Islet precursor cell (in vitro differentiated cells): ENCODE measurements around the gene LCN9.

Experiments used
- DNase-seq: peaks from one replicate; pipeline ENCODE4 v3.0.0-alpha.2; 2018

The LCN9 gene

DNA sequence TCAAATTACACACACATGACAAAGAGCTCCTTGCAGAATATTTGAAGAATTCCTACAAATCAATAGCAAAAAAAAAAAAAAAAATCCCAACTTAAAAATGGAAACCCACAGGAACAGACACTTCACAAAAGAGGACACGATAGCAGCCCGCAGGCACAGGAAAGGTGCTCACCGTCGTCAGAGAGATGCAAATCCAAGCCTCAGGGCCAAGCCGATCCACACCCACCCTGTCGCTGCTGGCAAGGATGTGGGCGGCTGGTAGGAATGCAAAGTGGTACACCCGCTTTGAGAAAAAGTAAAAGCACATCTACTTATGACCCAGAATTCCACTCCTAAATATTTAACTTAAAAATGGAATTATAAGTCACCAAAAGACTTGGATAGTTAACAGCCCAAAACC lies 10.8 kb downstream of the LCN9 start:
- DNase-seq, result no peak

GRCh38 chr9:135674977-135675376 lies 11.9 kb downstream of the LCN9 start:
- DNase-seq, result no peak

- DNase-seq, result no peak
Measured at GRCh38 chr9:135676891-135677290, 13.8 kb downstream of the LCN9 start.

DNA sequence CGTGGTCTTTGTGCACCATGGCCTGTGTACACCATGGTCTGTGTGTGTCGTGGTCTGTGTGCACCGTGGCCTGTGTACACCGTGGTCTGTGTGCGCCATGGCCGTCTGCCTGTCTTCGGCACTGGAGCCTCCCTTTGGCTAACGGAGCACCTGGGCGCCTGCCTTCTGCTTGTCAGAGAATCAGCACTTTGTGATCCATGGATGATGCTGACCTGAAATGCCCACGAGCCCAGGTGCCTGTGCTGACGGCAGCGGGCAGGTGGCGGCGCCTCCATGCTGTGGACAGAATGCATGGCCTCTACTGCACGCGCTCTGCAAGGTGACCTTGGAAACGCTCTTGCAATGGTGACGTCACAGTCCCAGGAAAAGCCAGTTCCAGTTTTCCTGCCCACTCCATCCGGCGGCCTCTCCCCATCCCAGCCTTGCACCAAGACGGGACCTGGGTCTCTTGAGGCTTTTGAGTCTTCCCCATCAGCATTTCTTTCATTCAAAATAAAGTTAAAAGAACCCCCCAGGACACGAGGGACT lies 14.6 kb downstream of the LCN9 start:
- DNase-seq, result no peak

GRCh38 chr9:135678236-135679017 lies 15.3 kb downstream of the LCN9 start:
- DNase-seq, result no peak

- no peak for DNase-seq
Measured at GRCh38 chr9:135680056-135680455, 16.9 kb downstream of the LCN9 start.

DNA sequence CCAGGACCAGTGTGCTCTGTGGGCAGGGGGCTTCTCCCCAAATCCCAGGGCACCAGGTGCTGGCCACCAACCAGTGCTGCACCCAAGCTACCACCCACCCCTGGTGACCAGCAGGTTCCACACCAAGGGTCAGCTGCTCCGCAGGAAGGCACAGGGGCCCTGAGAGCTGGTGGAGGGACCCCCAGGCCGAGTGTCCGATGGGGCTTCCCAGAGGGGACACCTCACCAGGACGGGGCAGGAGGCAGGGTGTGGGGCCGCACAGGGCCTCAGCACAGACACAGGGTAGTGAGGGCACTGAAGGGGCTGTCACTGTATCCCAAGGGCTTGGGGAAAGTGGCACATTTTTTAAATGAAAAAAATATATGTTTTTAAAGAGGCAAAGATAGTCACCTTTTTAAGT lies 18.1 kb downstream of the LCN9 start:
- DNase-seq, result no peak

DNA sequence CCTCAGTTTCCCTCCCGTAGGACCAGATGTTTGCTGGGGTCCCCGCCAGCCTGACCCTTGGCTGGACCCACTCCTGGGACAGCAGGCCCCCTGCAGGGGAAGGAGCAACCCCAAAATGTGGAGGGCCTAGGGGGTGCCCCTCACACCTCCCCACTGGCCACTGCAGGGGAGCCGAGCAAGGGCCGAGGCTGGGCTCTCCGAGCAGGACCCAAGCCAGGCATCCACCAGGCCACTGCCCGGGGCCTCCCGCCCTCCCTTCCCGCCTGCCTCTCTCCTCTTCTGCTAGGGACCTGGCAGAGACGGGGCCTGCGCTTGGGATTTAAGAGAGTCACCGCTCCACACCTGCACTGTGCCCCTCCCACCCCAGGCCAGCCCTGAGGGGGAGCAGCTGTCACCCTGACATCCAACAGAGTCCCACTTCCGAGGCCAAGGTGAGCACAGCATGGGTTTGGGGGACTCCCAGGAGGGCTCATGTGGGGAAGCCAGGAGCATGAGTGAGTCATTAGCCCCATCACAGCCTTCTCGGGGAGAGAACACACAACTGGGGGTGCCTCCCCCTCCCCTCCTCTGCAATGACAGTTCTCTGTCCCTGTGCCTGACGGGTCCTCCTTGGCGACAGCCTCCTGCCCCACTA lies 20.4 kb downstream of the LCN9 start:
- DNase-seq, result no peak

GRCh38 chr9:135684691-135685090 lies 21.6 kb downstream of the LCN9 start:
- no peak for DNase-seq

DNA sequence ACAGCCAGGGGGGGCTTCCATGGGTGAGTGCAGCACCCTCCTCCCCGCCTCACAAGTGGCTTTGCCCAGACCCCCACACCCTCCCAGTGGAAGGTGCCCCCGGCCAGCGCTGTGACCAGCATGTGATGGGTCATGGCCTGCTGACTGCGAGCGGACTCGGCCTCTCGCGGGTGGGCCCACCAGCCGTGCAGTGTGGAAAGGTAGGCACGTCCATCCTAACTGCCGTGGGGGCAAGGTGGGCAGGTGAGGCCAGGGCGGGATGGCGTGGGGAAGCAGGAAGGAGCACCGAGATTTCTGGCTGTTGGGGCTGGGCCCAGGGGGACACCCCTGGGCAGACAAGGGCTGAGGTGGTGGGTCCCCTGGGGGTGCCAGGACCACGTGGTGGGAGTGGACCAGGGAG lies 24.1 kb downstream of the LCN9 start:
- DNase-seq, result no peak

GRCh38 chr9:135689011-135689410 lies 25.9 kb downstream of the LCN9 start:
- no peak for DNase-seq

GRCh38 chr9:135690836-135691570 lies 27.9 kb downstream of the LCN9 start:
- no peak for DNase-seq

DNA sequence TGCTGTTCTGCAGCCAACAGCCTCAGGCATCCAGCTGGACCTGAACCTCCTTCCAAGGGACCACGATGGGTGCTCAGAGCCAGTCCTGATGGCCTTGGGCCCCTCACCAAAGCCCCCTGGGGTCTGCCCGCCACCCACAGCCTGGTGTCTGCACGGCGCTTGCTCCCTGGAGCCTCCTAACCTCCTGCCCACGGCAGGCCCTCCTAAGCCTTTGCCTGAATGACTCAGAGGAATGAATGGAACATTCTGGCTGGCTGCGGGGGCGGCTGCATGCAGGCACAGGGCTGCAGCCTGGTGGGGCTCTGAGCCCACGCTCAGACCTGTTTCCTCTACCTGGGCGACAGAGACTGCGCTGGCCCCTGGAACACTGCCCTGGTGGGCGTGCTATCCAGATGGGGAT lies 29.3 kb downstream of the LCN9 start:
- peak; percentile 66 for DNase-seq

DNA sequence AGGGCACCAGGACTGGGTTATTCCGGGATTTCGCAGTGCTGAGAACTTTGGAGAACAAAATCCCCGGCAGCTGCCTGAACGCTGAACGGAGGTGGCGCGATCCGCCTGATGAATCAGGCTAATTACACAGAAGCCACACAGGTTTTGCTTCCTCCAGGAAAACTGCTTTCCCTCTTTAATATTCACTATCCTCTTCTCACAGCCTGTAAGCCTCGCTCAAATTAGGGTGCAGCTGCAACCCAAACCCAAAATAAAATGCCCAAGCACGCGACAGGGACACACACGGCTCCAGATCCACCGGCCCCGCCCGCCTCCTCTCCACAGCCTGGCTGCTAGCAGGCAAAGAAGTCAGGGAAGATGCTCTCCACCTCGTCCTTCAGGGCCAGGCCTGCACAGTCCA lies 30.2 kb downstream of the LCN9 start:
- no peak for DNase-seq

GRCh38 chr9:135693771-135694170 lies 30.7 kb downstream of the LCN9 start:
- no peak for DNase-seq

DNA sequence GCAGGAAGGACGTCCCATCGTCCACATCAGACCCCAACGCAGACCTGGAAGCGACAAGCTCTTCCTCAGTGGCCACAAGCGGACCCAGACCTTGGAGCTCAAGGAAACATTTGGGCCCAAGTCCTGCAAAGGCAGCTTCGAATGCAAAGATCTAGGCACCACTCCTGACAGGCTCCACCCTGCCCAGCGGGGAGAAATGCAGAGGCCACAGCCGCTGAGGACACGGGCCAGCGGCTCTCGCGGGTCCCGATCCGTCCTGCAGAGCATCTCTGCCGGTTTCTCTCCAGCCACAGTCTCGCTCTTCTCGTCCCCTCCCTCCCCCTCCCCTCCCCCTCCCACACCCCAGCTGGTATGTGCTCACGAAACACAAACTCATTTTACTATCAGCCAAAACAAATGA lies 31.3 kb downstream of the LCN9 start:
- DNase-seq, result no peak

DNA sequence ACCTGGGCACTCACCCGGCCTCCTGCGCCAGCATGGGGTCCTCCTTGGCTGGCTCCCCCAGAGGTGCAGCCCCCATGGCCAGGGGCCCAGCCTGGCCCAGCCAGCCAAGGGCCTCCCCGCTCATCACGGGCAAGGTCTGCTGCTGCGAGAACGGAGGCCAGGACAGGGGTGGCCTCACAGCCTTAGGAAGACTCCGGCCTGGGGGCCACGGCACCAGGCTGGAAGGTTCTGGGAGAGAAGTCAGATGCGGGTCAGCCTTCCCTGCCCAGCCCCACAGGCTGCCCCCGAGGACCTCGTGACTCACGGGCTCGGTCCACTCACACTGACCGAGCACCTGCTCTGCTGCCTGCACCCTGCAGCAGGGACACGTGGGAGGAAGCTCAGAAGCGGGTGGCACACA lies 31.9 kb downstream of the LCN9 start:
- DNase-seq, result no peak

GRCh38 chr9:135695642-135696041 lies 32.5 kb downstream of the LCN9 start:
- DNase-seq, result no peak

GRCh38 chr9:135696446-135696845 lies 33.3 kb downstream of the LCN9 start:
- no peak for DNase-seq

DNA sequence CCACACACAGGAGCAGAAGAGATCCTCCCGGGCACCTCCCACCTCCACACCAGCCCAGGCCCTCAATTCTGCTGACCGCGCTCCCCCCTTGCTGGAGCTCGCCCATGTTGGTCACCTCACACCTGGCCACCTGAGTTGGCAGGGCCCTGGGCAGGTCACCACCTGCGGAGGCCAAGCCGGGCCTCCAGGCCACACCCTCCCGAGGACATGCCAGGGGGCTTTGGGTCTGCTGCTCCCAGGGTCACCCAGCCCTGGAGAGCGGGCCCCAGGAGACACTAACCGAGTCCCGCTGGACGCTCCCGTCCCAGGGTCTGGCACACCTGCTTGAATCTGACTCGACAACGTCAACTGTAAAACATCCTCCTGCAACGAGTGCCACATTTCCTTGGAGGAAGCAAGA lies 34.1 kb downstream of the LCN9 start:
- no peak for DNase-seq

DNA sequence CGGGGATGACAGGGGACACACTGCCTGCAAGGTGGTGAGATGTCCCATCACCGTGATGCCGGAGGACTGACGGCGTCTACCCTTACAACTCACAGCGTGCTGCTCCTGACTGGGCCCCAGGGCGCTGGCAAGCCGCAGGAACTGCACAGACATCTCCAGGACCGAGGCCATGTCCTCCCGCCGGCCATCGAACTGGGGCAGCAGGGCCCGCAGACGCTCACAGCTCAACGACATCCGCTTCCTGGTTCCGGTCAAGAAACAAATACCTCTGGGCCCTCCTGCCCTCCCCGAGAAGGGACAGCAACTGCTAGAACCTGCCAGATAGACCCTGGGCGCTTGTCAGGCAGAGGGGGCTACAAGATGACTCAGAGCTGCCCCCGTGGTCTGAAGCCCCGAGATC lies 35.1 kb downstream of the LCN9 start:
- DNase-seq, result no peak

- no peak for DNase-seq
Measured at GRCh38 chr9:135698767-135699166, 35.7 kb downstream of the LCN9 start.

DNA sequence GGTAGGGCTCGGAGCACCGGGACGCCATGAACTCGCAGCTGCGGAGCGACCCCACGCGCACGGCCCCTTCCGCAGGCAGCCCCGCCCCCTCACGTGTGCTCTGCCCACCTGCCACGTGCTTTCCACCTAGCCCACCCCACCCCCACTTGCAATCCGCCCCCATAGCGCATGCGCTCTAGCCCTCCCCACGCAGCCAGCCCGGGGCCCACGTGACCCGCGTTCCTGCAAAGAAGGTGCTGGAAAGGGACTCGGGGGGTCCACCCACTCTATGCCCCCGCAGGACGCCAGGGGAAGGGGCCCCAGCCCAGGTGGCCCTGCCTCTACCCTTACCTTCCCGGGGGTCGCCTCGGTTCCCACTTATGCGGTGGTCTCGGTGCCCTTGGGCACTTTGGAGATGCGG lies 36.3 kb downstream of the LCN9 start, which contains the start of gene SOHLH1:
Gene SOHLH1, minus strand, starts transcription at position 42 of the 400 bp plus-strand sequence. Its CDS starts 14 bp downstream, at position 28.
- DNase-seq, result no peak

- DNase-seq, result no peak
Measured at GRCh38 chr9:135700525-135700924, 37.4 kb downstream of the LCN9 start.
